Fibroblast of pulmonary artery (primary cell): Measurements from ENCODE around the gene CHST14.
A peak's percentile ranks its signal among the peaks of the same experiment; 100 is the strongest.

Source experiments
- DNase-seq: peaks from one replicate; pipeline ENCODE4 v3.0.0-alpha.2; 2010; ENCODE audit warnings: low read depth
- H3K4me3 ChIP-seq: replicated peaks from 2 replicates; pipeline ENCODE4 v1.5.1; 2011; ENCODE audit warnings: low read depth, mild to moderate bottlenecking, control low read depth, low read length, moderate library complexity
- TF ChIP-seq, protein P1 (sequence below): IDR thresholded peaks from 2 replicates; pipeline ENCODE4 v1.5.1; 2011; ENCODE audit warnings: mild to moderate bottlenecking, control low read depth, low read length, inconsistent platforms; ENCODE audit errors: missing control alignments

Gene CHST14

DNA sequence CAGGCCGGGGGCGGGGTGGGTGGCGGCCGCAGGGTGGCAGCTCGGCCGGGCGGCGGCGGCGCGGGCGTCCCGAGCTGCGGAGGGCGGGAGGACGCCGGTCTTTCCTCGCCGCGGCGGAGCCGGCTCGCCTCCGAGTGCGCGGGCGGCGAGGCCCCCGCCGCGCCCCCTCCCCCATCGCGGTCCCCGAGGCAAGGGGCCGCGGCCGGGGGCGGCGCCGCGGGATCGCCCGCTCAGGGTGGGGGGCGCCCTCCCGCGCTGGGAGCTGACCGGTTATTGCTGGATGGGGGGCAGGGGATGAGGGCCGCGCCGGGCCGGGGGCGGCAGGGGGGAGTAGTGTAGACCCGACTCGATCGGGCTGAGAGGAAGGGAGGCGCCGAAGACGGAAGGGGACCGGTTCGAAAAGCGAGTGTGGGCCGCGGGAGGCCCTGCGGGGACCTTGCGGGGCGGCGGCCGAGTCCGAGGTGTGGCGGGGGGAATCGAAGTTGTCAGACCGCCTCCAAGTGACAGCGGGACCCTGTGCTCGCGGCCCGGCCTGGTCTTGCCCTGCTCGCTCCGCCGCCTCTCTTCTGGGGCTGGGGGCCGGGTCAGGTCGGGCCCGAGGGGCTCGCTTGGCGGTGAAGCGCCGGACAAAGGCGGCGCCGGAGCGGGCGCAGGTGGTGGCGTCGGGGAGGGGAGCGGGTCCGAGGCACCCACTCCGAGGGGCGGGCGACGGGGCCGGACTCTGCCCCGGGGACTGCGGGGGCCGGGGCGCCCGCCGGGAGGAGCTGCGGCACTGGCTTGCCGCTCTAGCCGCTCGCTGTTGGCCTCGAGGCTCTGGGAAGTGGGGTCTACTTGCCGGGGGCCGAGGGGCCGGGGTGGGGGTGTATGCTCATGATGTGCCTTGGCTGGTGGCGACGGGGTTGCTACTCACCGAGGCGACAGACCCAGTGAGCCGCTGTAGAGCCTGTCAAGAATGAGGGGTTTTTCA is 28.9 kb upstream of the CHST14 start:
- peak overlapping the region; percentile 68 for H3K4me3 ChIP-seq
- TF ChIP-seq, protein P1, sequence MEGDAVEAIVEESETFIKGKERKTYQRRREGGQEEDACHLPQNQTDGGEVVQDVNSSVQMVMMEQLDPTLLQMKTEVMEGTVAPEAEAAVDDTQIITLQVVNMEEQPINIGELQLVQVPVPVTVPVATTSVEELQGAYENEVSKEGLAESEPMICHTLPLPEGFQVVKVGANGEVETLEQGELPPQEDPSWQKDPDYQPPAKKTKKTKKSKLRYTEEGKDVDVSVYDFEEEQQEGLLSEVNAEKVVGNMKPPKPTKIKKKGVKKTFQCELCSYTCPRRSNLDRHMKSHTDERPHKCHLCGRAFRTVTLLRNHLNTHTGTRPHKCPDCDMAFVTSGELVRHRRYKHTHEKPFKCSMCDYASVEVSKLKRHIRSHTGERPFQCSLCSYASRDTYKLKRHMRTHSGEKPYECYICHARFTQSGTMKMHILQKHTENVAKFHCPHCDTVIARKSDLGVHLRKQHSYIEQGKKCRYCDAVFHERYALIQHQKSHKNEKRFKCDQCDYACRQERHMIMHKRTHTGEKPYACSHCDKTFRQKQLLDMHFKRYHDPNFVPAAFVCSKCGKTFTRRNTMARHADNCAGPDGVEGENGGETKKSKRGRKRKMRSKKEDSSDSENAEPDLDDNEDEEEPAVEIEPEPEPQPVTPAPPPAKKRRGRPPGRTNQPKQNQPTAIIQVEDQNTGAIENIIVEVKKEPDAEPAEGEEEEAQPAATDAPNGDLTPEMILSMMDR, result no peak
- DNase-seq, result no peak

DNA sequence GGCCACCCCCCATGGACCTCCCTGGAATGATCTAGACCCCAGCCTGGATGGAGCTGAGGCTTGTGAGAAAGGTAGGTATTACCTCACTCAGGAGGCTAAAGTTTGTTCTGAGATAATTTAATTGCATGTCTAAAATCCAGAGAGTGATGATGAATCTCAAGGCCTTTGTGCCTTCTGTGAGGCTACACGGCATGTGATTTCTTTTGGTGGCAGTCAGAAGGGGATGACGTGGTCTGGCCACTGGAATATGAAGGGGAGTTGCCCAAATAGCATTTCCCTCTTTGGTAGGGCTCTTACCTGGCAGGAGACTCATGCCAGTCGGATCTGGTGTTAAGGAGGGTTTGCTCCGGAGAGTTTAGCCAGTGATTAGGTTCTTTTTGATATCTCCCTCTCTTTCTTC is 27.5 kb upstream of the CHST14 start:
- TF ChIP-seq, protein P1, result no peak
- no peak for DNase-seq
- H3K4me3 ChIP-seq, result no peak overlapping the region

DNA sequence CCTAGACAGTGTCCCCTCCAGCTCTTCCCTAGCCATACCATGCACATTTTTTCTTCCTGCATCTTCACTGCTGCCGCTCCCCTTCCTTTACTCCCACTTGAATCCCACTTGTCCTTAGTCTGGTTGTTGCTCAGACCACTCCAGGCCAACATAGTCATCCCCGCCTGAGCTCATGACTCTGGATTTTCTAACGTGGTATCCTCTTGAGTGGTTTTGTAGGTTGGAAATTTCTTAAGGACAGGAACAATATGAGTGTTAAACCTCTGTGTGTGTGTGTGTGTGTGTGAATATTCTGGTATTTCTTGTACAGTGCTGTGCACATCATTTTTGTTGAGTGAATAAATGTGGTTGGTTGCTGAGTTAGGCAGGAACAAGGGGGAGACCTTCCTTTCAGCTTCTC is 26.9 kb upstream of the CHST14 start:
- no peak overlapping the region for H3K4me3 ChIP-seq
- TF ChIP-seq, protein P1, result no peak
- no peak for DNase-seq

DNA sequence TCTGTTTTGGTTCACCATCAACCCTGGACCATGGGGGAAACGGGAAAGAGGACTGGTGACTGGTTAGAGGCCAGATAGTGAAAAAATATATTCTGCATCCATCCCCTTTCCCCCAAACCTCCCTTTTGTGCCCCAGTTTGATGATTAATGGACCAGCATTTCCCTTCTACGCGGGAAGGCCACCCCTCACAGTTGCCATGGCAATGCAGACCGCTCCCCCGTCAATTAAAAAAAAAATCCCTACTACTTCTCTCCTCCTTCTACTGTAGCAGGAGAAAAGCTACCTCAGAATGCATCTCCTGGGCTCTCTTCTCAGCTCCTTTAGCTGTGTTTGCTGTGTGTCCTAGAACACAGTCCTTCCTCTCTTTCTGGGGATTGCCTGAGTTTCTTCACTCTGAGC is 26.0 kb upstream of the CHST14 start:
- TF ChIP-seq, protein P1, result no peak
- H3K4me3 ChIP-seq, result no peak overlapping the region
- DNase-seq, result no peak

DNA sequence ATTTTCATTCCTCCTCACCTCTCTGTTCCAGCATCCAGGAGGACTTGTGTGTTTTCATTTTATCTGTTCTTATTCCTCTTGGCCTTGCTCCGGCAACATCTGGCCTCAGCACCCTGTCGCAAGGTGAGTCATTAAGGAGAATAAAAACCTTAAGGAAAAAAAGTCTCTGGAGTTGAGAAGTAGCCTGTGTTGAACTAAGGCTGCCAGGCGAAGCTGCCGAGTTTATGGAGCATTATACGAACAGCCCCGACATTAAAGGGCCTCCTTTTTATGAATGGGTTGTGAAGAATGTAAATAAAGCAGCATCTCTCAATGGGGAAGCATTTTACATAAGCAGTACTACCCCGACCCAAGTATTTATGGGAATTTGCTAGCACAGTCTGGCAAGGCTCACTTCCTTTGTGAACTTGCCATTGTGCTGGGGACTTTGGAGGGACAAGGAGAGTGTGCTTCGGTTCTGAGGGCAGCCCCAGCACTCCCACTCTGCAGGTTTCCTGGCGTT is 25.3 kb upstream of the CHST14 start:
- TF ChIP-seq, protein P1, result no peak
- no peak overlapping the region for H3K4me3 ChIP-seq
- DNase-seq, result peak; percentile 49

DNA sequence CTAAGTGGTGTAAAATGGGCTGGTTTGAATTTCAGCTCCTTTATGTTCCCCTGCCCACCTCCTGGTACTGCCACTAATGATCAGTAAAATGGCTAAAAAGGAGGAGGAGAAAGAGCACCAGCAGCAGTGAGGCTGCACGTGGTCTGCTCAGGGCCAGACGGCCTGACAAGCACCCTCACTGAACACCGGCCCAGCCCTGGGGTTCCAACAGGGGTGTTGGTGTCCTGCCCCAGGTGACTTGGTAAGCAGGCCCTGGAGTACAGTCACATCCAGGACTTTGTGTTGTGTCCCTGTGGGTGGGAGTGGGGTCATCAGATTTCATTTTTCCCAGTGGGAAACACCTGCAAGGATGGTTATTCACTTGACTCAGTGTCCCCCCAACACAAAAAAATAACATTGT is 24.6 kb upstream of the CHST14 start:
- DNase-seq, result no peak
- H3K4me3 ChIP-seq, result no peak overlapping the region
- TF ChIP-seq, protein P1, result no peak
